ENCODE results near the gene C1GALT1. TPM values are rescaled to one million over a fixed set of nuclear protein-coding genes. Genes with fewer than 3 reads are reported as not detected.
"Not testable (repeated sequence)": the region's sequence is repeated elsewhere in the genome, so short reads cannot be mapped to it uniquely, and the experiment has no call there.

The C1GALT1 gene
- total RNA-seq, 2 donors from 2014 or later: 30.7 to 49.3 TPM

GRCh38 chr7:7178081-7178480, 4.3 kb upstream of the C1GALT1 start:
- peaks cover 3% of the 10 kb centered on the region for H3K36me3 Mint-ChIP-seq
- ATAC-seq: no peak
- H3K9me3 Mint-ChIP-seq: no peaks in the 10 kb centered on the region
- H3K27ac Mint-ChIP-seq: no peak overlapping the region
- no peaks in the 10 kb centered on the region for H3K27me3 Mint-ChIP-seq
- no peak for DNase-seq (ENCODE audit: low spot score)
- peaks cover 19 to 29% of the 10 kb centered on the region in 2 donors for H3K4me1 Mint-ChIP-seq (ENCODE audit: low read depth in 2 of 2)
- no peak overlapping the region for H3K4me3 Mint-ChIP-seq

GRCh38 chr7:7178906-7179305, 3.4 kb upstream of the C1GALT1 start:
- no peak for ATAC-seq
- DNase-seq (ENCODE audit: low spot score): no peak
- H3K36me3 Mint-ChIP-seq: no peaks in the 10 kb centered on the region
- no peaks in the 10 kb centered on the region for H3K27me3 Mint-ChIP-seq
- peaks cover 23 to 36% of the 10 kb centered on the region in 2 donors for H3K4me1 Mint-ChIP-seq (ENCODE audit: low read depth in 2 of 2)
- no peak overlapping the region for H3K27ac Mint-ChIP-seq
- H3K4me3 Mint-ChIP-seq: no peak overlapping the region
- H3K9me3 Mint-ChIP-seq: no peaks in the 10 kb centered on the region

GRCh38 chr7:7180725-7181449, 1.5 kb upstream of the C1GALT1 start:
- peak overlapping the region; percentile 97 to 98 for H3K27ac Mint-ChIP-seq
- no peak for DNase-seq (ENCODE audit: low spot score)
- H3K36me3 Mint-ChIP-seq: peaks cover 6% of the 10 kb centered on the region
- no peaks in the 10 kb centered on the region for H3K9me3 Mint-ChIP-seq
- peak overlapping the region; percentile 99 for H3K4me3 Mint-ChIP-seq
- H3K27me3 Mint-ChIP-seq: no peaks in the 10 kb centered on the region
- ATAC-seq: no peak
- peaks cover 29 to 33% of the 10 kb centered on the region in 2 donors for H3K4me1 Mint-ChIP-seq (ENCODE audit: low read depth in 2 of 2)

- DNase-seq (ENCODE audit: low spot score) (peak; percentile 72), ATAC-seq (peak; percentile 43 to 52)
- Mint-ChIP-seq H3K27me3 (no peaks in the 10 kb centered on the region), H3K4me3 (peak overlapping the region; percentile 99), H3K36me3 (peaks cover 6% of the 10 kb centered on the region), H3K9me3 (no peaks in the 10 kb centered on the region), H3K27ac (peak overlapping the region; percentile 97 to 98), H3K4me1 (ENCODE audit: low read depth in 2 of 2) (peaks cover 28 to 35% of the 10 kb centered on the region in 2 donors)
These were observed 707 bp upstream of the C1GALT1 start for GRCh38 chr7:7181519-7182155.

- Mint-ChIP-seq H3K4me3 (peak overlapping the region; percentile 99), H3K27ac (peak overlapping the region; percentile 82 to 97)
- ATAC-seq: peak; percentile 46 to 52
These were observed 905 bp downstream of the C1GALT1 start for GRCh38 chr7:7183061-7183837.

GRCh38 chr7:7183838-7184463, 1.6 kb downstream of the C1GALT1 start:
- Mint-ChIP-seq H3K9me3 (no peaks in the 10 kb centered on the region), H3K27ac (peak overlapping the region; percentile 82 to 97), H3K4me1 (ENCODE audit: low read depth in 2 of 2) (peaks cover 20 to 30% of the 10 kb centered on the region in 2 donors), H3K36me3 (peaks cover 6% of the 10 kb centered on the region), H3K27me3 (no peaks in the 10 kb centered on the region), H3K4me3 (peak overlapping the region; percentile 99)
- DNase-seq (ENCODE audit: low spot score) (no peak), ATAC-seq (no peak)

More at GRCh38 chr7:7183061-7183837, 905 bp downstream of the C1GALT1 start:
- Mint-ChIP-seq H3K9me3 (no peaks in the 10 kb centered on the region), H3K4me1 (ENCODE audit: low read depth in 2 of 2) (peaks cover 20 to 30% of the 10 kb centered on the region in 2 donors), H3K36me3 (peaks cover 6% of the 10 kb centered on the region), H3K27me3 (no peaks in the 10 kb centered on the region)
- peak; percentile 78 for DNase-seq (ENCODE audit: low spot score)

- H3K4me3 Mint-ChIP-seq: peak overlapping the region; percentile 99
- peaks cover 20 to 30% of the 10 kb centered on the region in 2 donors for H3K4me1 Mint-ChIP-seq (ENCODE audit: low read depth in 2 of 2)
These were observed 3.1 kb downstream of the C1GALT1 start for GRCh38 chr7:7185371-7185989.

GRCh38 chr7:7188091-7188490, 5.7 kb downstream of the C1GALT1 start:
- Mint-ChIP-seq H3K4me1 (ENCODE audit: low read depth in 2 of 2) (peaks cover 17 to 25% of the 10 kb centered on the region in 2 donors), H3K9me3 (no peaks in the 10 kb centered on the region), H3K4me3 (no peak overlapping the region), H3K27ac (no peak overlapping the region), H3K27me3 (no peaks in the 10 kb centered on the region), H3K36me3 (peaks cover 11% of the 10 kb centered on the region)
- DNase-seq (ENCODE audit: low spot score) (no peak), ATAC-seq (no peak)

More at GRCh38 chr7:7185371-7185989, 3.1 kb downstream of the C1GALT1 start:
- ATAC-seq (no peak), DNase-seq (ENCODE audit: low spot score) (no peak)
- peak overlapping the region in 1 of 2 donors; percentile 82 for H3K27ac Mint-ChIP-seq
- no peaks in the 10 kb centered on the region for H3K9me3 Mint-ChIP-seq
- H3K27me3 Mint-ChIP-seq: no peaks in the 10 kb centered on the region
- H3K36me3 Mint-ChIP-seq: peaks cover 6% of the 10 kb centered on the region

GRCh38 chr7:7188742-7189141, 6.4 kb downstream of the C1GALT1 start:
- H3K27ac Mint-ChIP-seq: no peak overlapping the region
- H3K36me3 Mint-ChIP-seq: peaks cover 11% of the 10 kb centered on the region
- no peak overlapping the region for H3K4me3 Mint-ChIP-seq
- ATAC-seq (no peak), DNase-seq (ENCODE audit: low spot score) (no peak)
- peaks cover 18 to 27% of the 10 kb centered on the region in 2 donors for H3K4me1 Mint-ChIP-seq (ENCODE audit: low read depth in 2 of 2)
- H3K9me3 Mint-ChIP-seq: no peaks in the 10 kb centered on the region
- no peaks in the 10 kb centered on the region for H3K27me3 Mint-ChIP-seq

GRCh38 chr7:7190142-7190541, 7.8 kb downstream of the C1GALT1 start:
- no peak for ATAC-seq
- Mint-ChIP-seq H3K27ac (no peak overlapping the region), H3K36me3 (peaks cover 5% of the 10 kb centered on the region), H3K4me1 (ENCODE audit: low read depth in 2 of 2) (peaks cover 29 to 31% of the 10 kb centered on the region in 2 donors), H3K27me3 (no peaks in the 10 kb centered on the region), H3K9me3 (no peaks in the 10 kb centered on the region), H3K4me3 (no peak overlapping the region)
- DNase-seq (ENCODE audit: low spot score): no peak

GRCh38 chr7:7191137-7191536, 8.8 kb downstream of the C1GALT1 start:
- H3K27ac Mint-ChIP-seq: no peak overlapping the region
- H3K27me3 Mint-ChIP-seq: no peaks in the 10 kb centered on the region
- no peaks in the 10 kb centered on the region for H3K9me3 Mint-ChIP-seq
- H3K4me3 Mint-ChIP-seq: no peak overlapping the region
- DNase-seq (ENCODE audit: low spot score) (no peak), ATAC-seq (no peak)
- peaks cover 30 to 36% of the 10 kb centered on the region in 2 donors for H3K4me1 Mint-ChIP-seq (ENCODE audit: low read depth in 2 of 2)
- peaks cover 5% of the 10 kb centered on the region for H3K36me3 Mint-ChIP-seq

GRCh38 chr7:7192798-7193788, 10.7 kb downstream of the C1GALT1 start:
- DNase-seq (ENCODE audit: low spot score); H3K9me3 Mint-ChIP-seq; ATAC-seq; H3K27me3 Mint-ChIP-seq; H3K36me3 Mint-ChIP-seq: not testable (repeated sequence)
- peak overlapping the region in 1 of 2 donors; percentile 3 for H3K27ac Mint-ChIP-seq
- peaks cover 36 to 41% of the 10 kb centered on the region in 2 donors for H3K4me1 Mint-ChIP-seq (ENCODE audit: low read depth in 2 of 2)
- peak overlapping the region; percentile 3 for H3K4me3 Mint-ChIP-seq

All from natural killer cell treated with Interleukin-12 subunit alpha and Interleukin-12 subunit beta and Interleukin-15 and Interleukin-18, amount 100 ng/mL, for 72 hours (primary cell).